ENCODE results near the gene ZNF205.
"Not testable (repeated sequence)": the region's sequence is repeated elsewhere in the genome, so short reads cannot be mapped to it uniquely, and the experiment has no call there.

Gene ZNF205

DNA sequence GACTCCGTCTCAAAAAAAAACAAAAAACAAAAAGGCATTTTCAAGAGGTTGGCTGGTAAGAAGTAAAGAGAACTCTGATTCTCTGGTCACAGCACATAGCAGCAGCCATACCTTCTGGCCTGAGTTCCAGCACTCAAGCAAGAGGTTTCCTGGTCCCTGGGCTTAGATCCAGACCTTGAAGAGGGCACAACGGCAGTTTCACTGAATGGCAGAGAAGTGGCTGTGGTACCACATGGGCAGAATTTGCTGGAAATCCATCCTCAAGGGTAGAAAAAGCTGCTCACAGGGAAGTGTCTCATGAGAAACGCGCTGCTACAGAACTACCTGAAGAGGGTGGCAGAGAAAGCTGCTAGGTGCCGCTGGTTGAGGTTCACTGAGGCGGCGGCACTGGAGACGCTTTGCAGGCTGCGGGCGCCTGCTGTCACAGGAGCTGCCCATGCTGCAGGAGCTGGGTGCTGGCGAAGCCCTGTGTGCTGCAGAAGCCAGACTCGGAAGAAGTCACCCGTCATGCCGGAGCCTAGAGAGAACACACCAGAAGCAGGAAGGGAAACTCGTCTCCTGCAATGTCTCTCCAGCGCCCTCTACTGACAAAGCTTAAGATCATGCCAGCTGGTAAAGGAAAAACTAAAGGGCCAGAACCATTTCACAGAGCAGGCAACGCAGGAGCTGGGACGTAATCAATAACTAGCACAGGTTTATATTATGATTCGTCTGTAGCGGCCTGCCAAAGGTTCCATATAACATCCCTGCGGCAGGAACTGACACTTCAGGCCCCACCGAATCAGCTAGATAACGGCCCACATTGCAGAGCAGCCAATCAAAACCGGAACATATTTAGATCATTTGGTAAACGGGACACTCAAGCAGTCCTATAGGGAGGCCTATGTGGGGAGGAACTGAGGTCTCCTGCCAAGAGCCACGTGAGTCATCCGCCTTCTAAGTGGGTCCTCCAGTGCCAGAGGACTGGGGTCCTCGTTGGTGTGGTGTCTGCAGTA is 17.0 kb downstream of the ZNF205 start:
- peak in 50 of 51 donors; percentile 18 to 85 (median 54) for DNase-seq

DNA sequence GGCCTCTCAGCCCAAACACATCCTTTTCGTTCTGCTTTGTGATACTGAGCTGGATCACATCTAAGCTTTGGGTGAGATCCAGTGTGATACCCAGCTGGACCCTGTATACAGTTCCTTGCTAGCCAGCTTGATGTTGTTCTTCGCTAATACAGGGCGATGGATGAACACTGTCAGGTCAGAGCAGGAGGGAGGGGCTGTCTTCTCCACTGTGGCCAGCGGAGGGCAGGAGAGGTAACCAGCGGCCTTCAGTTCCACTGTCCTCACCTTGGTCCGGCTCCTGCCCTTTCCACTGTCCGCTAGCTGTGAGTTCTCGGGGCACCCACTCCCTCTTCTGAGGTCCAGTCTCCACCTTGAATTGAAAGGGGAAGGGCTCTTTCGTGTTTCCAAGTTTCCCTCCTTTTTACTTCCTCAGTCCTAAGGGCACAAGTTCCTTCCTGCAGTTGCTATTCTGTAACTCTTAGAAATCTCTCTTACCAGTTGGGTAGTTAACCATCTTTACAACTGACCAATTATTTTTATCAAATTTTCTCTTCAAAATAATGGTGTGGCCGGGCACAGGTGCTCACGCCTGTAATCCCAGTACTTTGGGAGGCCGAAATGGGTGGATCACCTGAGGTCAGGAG is 19.5 kb downstream of the ZNF205 start:
- peak in 1 of 51 donors; percentile 4 for DNase-seq

DNA sequence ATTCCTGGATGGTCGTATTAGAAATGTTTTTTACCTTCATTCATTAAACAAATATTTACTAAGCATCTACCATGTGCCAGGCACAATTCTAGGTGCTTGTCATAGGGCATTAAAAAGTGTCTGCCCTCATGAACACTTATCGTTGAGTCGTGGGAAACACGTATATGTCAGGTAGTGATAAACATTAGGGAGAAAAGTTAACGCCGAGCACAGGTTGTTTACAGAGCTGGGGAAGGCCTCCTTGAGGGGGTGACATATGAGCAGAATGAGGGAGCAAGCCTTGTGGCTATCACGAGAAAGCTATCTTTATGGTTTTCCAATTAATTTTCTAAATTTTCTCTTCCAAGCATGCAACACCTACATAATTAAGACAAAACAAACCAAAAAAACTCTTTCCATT is 21.5 kb downstream of the ZNF205 start:
- no peak for DNase-seq

DNA sequence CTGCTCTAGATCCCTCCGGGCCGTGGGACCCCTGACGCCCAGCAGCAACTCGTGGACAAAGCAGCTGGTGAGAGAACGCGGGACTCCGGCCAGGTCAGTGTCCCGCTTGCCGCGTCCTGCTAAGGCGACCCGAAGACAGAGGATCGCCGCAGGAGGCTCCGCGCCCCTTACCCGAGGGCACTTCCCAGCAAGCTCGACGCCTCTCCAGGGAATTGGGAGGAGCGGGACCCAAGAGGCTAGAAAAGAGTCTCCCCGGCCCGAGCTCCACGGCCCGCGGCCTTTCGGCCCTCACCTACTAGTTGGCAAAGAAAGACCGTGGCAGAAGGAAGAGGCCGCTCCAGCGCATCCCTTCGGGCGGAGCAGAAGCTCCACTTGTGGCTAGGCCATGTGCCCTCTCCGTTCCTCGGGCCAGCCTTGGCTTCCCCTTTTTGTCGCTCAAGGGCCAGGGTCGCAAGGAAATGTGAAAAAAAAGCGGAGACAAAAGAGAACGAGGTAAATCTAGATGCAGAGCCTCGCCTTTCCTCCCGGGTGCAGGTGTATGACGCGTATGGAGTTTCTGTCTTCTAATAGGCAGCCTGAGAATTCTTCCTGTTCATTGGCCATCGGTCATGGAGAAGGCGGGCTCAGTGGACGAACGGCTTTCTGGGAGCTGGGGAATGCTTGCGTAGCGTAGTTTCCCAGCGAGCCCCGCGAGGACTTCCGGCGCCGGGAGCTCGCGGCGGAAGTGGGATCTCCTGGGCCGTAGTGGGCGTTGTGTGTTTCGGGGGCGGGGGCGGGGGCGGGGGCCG is 22.1 kb downstream of the ZNF205 start, which contains the start of gene ZNF213:
Gene ZNF213, plus strand, starts transcription at position 692 of the 788 bp plus-strand sequence. CDS start 2,252 bp downstream, outside the sequence.
- peak; percentile 62 to 98 (median 91) for DNase-seq

DNA sequence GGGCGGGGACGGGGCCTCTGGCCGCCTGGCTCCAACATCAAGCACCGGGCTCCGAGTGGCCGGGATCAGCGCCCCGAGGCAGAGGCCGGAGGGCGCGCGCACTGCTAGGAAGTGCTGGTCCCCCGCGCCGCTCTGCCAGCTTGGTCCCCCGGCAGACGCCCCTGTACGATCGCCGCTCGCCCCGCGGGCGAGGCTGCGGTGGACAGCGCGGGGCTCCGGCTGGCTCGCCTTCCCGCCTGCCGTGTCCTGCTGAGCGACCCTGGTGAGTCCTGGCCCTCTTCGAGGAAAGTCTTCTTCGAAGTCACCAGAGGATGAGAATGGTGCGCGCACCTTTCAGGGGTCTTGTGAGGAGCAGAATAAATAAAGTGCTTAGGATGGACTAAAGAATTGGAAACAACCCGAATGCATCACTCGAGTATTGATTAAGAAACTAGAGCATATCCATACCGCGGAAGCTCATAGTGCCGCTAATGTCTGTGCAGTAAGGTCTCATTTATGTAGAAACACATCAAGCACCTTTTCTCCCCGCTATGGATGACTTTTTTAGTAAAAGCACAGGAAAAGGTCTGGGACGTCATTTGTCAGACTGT is 22.8 kb downstream of the ZNF205 start:
- DNase-seq = peak in 1 of 51 donors; percentile 38

DNA sequence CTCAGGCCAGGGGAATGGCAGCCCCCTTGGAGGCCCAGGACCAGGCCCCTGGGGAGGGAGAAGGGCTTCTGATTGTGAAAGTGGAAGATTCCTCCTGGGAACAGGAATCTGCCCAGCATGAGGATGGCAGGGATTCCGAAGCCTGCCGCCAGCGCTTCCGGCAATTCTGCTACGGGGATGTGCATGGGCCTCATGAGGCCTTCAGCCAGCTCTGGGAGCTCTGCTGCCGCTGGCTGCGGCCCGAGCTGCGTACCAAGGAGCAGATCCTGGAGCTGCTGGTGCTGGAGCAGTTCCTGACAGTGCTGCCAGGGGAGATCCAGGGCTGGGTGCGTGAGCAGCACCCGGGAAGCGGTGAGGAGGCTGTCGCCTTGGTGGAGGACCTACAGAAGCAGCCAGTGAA is 24.9 kb downstream of the ZNF205 start:
- DNase-seq = no peak

DNA sequence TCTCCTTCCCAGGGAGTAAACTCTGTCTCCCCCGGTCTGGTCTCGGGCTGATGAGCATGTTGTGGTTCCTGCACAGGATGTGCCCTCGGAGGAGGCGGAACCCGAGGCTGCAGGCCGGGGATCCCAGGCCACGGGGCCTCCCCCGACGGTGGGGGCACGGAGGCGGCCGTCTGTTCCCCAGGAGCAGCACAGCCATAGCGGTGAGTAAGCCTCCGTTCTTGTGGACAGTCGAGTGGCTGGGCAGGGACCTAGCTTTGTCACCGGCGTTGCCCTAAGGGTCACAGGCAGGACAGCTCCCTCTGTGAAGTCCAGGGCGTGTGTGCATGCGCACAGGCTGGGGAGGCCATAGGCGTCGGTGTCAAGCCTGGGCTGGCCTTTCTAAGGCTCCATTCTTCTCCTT is 26.0 kb downstream of the ZNF205 start:
- no peak for DNase-seq

DNA sequence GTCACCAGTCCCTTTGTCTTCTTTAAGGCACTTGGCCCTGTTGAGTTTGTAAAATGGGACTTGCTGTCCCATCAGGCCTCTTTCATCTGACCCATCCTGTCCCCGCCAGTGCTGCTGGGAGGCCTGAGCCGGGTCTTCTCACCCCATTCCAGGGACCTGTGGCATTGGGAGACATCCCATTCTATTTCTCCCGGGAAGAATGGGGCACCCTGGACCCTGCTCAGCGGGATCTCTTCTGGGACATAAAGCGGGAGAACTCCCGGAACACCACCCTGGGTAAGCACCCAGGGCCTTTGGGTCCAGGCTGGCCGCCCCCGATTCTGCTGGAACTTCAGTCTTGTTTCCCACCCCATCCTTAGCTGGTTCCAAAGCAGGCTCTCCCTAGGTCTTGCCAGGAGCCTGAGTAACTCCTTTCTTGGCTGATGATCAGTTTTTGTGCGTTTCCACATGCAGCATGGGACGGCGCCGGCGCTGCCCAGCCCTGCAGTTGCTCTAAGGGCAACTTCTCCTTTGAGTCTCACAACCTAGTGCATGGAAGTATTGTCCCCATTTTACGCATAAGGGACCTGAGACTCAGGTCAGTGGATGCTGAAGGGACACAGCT is 26.5 kb downstream of the ZNF205 start:
- no peak for DNase-seq

DNA sequence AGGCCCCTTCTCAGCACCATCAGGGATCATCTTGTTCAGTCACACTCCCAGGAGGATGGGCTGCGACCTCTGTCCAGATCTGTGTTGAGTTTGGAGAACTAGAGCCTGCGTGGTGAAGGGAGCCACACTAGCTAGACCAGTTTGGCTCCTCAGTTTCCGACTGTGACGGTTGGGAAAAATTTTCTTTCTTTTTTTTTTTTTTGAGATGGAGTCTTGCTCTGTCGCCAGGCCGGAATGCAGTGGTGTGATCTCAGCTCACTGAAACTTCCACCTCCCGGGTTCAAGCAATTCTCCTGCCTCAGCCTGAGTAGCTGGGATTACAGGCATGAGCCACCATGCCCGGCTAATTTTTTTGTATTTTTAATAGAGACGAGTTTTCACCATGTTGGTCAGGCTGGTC is 27.2 kb downstream of the ZNF205 start:
- not testable (repeated sequence) for DNase-seq

DNA sequence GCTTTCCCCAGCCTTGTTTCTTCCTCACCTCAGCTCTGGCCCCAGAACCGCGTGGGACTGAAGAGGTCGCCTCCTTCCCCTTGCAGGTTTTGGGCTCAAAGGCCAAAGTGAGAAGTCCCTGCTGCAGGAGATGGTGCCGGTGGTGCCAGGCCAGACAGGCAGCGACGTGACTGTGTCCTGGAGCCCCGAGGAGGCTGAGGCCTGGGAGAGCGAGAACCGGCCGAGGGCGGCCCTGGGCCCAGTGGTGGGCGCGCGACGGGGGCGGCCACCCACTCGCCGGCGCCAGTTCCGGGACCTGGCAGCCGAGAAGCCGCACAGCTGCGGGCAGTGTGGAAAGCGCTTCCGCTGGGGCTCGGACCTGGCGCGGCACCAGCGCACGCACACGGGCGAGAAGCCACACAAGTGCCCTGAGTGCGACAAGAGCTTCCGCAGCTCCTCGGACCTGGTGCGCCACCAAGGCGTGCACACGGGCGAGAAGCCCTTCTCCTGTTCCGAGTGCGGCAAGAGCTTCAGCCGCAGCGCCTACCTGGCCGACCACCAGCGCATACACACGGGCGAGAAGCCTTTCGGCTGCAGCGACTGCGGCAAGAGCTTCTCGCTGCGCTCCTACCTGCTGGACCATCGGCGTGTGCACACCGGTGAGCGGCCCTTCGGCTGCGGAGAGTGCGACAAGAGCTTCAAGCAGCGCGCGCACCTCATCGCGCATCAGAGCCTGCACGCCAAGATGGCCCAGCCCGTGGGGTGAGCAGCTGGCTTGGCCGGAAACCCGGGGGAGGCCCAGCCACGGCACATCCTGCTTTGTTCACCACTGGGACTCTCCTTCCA is 28.4 kb downstream of the ZNF205 start:
- DNase-seq = no peak

DNA sequence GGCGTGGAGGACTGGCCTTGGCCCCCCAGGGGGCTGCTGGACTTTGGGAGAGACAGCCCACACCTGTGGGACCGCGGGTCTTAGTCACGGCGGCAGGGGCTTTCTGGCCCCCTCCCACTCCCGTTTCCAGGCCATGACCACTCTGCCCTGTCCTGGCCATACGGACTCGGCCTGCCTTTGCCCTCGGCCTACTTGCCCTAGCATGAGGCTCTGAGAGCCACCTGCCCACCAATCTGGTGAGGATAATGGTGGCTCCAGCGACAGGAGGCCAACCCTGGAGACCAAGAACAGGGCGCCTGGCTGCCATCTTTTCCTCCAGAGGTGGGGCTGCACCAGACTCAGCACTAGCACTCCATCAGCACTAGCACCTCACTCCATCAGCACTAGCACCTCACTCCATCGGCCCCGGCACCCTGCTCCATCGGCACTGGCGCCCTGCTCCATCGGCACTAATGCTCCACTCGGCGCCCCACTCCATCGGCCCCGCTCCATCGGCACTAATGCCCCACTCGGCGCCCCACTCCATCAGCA is 29.5 kb downstream of the ZNF205 start:
- no peak for DNase-seq

DNA sequence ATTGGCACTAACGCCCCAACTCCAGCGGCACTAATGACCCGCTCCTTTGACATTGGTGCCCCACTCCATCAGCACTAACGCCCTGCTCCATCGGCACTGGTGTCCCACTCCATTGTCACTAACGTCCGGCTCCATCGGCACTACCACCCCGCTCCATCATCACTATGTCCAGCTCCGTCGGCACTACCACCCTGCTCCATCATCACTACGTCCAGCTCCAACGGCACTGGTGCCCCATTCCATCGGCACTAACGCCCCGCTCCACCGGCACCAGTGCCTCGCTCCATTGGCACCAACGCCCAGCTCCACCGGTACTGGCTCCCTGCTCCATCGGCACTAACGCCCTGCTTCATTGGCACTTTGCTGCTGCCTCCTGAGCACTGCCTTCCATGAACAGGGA is 29.9 kb downstream of the ZNF205 start:
- no peak for DNase-seq

DNA sequence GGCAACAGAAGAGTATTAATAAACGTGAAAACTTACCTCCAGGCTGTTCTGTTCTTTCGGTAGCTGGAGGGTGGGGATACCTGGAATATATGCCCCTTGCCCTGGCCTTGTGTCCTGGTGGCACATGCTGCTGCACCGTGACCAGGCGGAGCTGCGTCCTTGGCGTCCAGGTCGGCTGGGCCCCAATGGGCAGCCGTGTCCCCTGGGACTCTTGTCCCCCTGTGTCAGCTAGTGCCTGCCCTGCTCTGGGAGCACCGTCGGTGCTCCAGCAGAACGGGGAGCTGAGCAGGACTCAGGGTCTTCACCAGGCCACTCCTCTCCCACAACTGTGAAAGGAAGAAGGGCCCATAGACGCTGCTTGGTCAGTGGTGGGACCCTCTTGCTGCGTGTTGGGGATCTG is 30.4 kb downstream of the ZNF205 start:
- no peak for DNase-seq

DNA sequence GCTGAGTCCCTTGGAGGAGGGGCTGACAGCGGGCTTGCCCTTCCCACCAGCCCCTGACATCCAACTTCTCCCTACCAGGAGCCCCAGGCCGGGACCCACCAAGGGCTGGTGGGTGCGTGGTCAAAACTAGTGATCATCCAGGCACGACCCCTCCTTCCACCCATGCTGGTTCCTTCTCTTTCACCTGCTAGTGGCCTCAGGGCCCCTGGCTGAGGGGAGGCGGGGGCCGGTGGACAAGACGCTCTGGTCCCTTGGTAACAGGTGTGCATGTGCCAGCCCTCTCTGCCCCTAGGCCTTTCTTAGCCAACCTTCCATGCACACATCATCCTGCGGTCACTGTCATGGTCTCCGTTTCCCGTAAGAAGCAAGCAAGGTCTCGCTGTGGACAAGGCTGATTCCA is 30.8 kb downstream of the ZNF205 start:
- no peak for DNase-seq

DNA sequence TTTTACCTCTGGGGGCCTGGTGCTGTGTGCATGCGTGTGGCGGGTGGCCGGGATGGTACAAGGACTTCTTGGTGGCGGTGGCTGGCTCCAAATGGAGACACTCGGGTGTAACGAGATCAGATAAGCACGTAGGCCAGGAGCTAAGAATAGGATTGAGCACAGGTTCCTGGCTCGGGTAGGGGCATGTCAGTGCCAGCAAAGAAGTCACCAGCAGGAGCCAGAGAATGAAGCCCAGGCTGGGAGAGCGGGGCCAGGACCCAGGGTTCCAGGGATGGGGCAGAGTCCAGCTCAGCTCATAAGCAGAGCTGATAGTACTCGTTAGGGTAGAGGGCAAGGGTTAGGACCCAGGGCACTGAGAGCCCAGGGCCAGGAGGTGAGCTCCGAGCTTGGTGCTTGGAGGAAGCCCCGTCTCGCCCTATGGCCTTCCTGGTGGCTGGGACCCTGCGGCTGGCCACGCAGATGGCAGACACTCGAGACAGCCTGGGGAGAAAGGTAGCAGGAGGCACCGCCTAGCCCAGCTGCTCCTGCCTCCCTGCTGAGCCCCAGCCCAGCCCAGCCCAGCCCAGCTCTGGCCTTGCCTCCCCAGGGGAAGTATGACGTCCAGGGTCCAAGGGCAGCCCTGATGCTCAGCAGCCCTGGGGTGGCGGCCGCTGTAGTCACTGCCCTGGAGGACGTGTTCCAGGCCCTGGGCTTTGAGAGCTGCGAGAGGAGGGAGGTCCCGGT is 31.4 kb downstream of the ZNF205 start:
- DNase-seq = no peak

DNA sequence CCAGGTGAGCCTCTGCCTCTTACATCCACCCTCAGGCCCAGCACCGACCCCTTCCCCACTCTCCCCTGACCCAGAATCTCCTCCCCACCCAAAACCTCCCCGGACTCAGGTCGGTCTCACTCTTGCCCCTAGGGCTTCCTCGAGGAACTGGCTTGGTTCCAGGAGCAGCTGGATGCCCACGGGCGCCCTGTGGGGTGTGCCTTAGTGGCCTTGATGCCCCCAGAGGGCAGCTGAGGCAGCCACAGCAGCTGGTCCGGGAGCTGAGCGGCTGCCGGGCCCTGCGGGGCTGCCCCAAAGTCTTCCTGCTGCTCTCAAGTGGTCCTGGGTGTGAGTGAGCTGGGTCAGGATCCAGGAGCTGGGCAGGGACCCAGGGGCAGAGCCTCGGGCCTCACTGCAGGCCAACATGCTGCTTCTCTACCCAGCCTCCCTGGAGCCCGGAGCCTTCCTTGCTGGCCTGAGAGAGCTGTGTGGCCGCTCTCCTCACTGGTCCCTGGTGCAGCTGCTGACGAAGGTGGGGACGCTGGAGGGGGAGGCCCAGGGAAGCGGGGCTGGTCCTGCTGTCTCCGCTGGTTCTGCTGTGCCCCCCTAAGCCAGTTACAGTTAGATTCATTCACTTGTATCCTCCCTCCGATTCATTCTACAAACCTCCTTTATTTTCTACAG is 32.1 kb downstream of the ZNF205 start:
- DNase-seq = no peak

DNA sequence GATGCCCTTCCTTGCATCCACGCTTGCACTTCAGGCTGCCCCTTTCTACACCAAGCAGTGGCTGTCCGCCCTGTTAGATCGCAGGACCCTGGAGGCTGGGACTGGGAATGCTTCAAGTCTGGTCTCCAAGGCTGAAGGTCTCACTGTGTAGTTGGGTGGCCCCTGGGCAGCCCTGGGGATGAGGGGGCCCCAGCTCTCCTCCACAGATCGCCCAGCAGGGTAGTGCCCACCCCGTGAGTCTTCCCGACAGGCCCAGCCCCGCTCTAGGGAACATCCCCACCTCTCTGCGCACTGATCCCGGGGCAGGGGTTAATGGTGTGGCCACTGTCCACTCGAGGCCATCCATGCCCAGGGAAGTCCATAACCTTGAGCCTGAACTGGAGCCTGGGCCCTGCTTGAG is 32.8 kb downstream of the ZNF205 start:
- no peak for DNase-seq

DNA sequence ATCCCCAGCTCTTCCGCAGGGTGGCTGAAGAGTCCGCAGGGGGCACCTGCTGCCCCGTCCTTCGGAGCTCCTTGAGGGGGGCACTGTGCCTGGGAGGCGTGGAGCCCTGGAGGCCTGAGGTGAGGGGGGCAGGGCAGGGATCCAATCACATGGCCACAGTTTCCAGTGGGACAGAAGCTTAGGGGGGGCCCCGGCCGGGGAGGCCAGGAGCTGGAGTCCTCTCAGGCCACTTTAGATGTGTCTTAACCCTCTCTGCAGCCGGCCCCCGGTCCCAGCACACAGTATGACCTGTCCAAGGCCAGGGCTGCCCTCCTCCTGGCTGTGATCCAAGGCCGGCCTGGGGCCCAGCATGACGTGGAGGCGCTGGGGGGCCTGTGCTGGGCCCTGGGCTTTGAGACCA is 33.3 kb downstream of the ZNF205 start:
- no peak for DNase-seq

Data from hypothalamus (tissue), 51 donors.